Measurements from ENCODE around the gene NFATC2IP.
"Not testable (repeated sequence)": the region's sequence is repeated elsewhere in the genome, so short reads cannot be mapped to it uniquely, and the experiment has no call there.

Gene NFATC2IP

DNA sequence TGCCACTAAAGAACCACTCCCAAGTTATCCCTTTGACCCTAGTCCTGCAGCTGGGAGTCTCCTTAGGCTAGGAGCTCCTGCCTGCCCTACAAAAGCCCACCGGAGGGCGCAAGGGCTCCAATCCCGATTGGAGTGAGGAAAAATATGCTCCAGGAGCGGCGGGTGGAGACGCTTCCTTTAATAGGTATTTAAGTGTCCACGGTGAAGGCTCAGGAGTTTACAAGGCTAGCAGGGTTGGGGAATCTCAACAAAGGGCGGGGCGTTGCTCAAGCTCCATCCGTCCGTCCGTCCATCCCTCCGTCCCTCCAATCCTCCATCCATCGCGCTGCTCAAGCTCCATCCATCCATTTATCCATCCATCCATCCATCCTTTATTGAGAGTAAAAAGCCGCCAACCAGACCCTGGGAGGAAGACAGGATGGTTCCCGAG, 23.3 kb downstream of the NFATC2IP start:
- no peak for DNase-seq (ENCODE audit: low read depth)

GRCh38 chr16:28974437-28975157, 23.9 kb downstream of the NFATC2IP start, which contains the start of gene SPNS1:
Gene SPNS1, plus strand, starts transcription at chr16:28974778. Its CDS starts 374 bp downstream, at chr16:28975152.
- peak; percentile 87 for DNase-seq (ENCODE audit: low read depth)

DNA sequence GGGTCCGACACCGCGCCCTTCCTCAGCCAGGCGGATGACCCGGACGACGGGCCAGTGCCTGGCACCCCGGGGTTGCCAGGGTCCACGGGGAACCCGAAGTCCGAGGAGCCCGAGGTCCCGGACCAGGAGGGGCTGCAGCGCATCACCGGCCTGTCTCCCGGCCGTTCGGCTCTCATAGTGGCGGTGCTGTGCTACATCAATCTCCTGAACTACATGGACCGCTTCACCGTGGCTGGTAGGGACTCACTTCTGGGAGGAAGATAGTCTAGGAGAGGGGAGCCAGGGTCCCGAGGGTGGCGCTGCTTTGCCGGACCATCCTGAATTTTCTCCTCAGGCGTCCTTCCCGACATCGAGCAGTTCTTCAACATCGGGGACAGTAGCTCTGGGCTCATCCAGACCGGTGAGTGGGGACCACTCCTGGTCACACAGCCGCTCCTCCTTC, 24.4 kb downstream of the NFATC2IP start:
- no peak for DNase-seq (ENCODE audit: low read depth)

GRCh38 chr16:28977703-28978662, 27.2 kb downstream of the NFATC2IP start:
- no peak for DNase-seq (ENCODE audit: low read depth)

DNA sequence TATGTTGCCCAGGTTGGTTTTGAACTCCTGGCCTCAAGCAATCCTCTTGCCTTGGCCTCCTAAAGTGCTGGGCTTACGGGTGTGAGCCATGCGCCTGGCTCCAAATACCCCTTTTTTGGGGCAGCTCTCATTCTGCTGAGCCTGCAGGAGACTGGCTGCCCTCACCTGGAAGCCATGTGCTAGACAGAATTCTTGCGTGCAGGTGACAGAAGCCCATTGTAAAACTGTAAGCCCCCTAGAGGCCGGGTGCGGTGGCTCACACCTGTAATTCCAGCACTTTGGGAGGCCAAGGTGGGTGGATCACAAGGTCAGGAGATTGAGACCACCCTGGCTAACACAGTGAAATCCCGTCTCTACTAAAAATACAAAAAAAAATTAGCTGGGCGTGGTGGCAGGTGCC, 29.6 kb downstream of the NFATC2IP start:
- DNase-seq (ENCODE audit: low read depth): not testable (repeated sequence)

GRCh38 chr16:28980929-28981328, 30.2 kb downstream of the NFATC2IP start:
- no peak for DNase-seq (ENCODE audit: low read depth)

DNA sequence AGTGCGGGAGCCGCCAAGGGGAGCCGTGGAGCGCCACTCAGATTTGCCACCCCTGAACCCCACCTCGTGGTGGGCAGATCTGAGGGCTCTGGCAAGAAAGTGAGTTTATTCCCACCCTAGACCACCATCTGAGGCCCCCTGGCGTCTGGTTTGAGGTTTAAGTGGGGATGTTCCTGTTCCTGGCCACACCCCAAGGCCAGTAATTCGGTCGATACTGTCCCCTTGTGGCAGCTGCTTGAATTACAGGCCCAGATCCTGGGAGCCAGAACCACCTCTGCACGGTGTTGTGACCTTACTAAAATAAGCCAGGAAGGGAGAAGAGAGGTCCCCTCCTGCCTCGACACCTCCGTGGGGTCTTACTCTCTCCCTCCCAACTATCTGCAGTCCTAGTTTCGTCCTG, 30.8 kb downstream of the NFATC2IP start:
- peak; percentile 21 for DNase-seq (ENCODE audit: low read depth)

DNA sequence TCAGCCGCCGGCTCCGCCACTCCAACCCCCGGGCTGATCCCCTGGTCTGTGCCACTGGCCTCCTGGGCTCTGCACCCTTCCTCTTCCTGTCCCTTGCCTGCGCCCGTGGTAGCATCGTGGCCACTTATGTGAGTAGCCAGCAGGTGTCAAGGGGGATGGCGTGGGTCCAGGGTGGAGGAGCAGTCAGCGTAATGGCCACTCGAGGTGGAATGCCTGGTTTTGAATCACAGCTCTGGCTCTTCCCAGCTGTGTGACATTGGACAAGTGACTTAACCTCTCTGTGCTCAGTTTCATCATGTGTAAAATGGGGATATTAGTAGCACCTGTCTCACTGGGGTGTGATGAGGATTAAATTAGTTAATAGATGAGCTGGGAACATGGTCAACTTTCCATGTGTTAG, 31.7 kb downstream of the NFATC2IP start:
- DNase-seq (ENCODE audit: low read depth): no peak

- DNase-seq (ENCODE audit: low read depth): no peak
These were observed 32.2 kb downstream of the NFATC2IP start for GRCh38 chr16:28982949-28983348.

DNA sequence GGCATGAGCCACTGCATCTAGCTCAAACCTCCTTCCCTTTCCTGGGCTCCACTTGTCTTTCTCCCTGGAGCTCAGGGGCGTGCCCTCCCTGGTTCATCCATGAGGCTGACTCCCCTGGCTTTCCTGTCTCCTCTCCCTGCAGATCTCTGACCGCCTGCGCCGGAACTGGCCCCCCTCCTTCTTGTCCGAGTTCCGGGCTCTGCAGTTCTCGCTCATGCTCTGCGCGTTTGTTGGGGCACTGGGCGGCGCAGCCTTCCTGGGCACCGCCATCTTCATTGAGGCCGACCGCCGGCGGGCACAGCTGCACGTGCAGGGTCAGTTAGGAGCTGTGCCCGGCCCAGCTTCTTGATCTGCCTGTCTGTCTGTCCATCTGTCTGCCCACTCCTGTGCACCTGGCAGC, 32.9 kb downstream of the NFATC2IP start:
- DNase-seq (ENCODE audit: low read depth): no peak

GRCh38 chr16:28984091-28984490, 33.4 kb downstream of the NFATC2IP start:
- no peak for DNase-seq (ENCODE audit: low read depth)

- DNase-seq (ENCODE audit: low read depth): peak; percentile 70
These were observed 33.9 kb downstream of the NFATC2IP start, which contains the start of gene LAT for GRCh38 chr16:28984619-28985135. Gene LAT, plus strand, starts transcription at chr16:28985052. Its CDS starts 366 bp downstream, at chr16:28985418.

DNA sequence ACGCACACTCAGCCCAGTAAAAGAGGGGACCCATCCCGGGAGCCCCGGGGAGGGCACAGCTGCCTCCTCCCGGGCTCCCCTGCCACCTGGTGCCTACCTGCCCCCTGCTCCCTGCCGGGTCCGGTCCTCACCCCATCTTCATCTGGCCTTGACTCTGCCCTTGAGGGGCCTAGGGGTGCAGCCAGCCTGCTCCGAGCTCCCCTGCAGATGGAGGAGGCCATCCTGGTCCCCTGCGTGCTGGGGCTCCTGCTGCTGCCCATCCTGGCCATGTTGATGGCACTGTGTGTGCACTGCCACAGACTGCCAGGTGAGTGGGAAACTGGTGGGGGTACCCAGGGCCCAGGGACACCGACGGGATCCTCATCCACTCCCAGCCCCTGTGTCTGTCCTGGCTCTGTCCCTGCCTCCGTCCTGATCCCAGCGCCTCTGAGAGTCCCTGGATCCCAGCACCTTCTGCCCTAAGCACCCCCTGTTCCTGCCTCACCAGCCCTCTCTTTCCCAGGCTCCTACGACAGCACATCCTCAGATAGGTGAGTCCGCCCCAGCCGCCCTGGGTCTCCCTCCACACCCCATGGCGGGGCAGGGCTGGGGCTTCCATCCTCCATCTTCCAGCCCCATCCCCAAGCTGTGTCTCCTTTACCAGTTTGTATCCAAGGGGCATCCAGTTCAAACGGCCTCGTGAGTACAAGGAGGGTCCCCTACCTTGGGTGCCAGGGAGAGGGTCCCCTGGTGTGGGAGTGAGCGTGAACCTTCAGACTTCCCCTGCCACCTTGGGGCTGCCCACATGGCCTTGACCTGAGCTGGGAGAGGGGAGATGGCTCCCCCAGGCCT, 34.7 kb downstream of the NFATC2IP start:
- DNase-seq (ENCODE audit: low read depth): no peak

GRCh38 chr16:28986046-28986445, 35.3 kb downstream of the NFATC2IP start:
- DNase-seq (ENCODE audit: low read depth): no peak

GRCh38 chr16:28986492-28986891, 35.8 kb downstream of the NFATC2IP start:
- no peak for DNase-seq (ENCODE audit: low read depth)

DNA sequence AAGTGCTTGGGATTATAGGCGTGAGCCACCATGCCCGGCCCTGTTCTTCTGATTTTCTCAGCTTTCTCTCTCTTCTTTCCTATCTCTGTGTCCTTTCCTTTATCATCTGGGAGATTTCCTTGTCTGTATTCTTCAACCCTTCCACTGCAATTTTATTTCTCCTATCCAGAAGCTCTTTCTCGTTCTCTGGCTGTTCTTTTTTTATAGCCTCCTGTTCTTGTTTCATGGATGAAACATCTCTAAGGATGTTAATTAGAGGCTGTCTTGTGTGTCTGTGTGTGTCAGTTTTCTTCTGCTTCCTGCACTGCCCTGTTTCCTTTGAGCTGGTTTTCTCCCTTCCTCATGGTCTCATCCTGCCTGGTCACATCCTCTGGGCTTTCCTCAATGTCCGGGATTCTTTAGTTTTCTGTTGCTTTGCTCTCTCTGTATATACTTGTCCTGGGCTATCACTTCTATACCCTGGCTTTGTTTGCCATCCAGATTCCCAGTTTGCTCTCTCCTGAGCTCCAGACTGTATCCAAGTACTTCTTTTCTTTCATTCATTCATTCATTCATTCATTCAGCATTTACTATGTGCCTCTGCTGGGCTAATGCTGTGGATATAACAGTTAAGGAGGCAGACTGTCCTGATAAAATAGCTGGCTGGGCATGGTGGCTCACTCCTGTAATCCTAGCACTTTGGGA, 36.6 kb downstream of the NFATC2IP start:
- no peak for DNase-seq (ENCODE audit: low read depth)

GRCh38 chr16:28989363-28989762, 38.6 kb downstream of the NFATC2IP start:
- no peak for DNase-seq (ENCODE audit: low read depth)

DNA sequence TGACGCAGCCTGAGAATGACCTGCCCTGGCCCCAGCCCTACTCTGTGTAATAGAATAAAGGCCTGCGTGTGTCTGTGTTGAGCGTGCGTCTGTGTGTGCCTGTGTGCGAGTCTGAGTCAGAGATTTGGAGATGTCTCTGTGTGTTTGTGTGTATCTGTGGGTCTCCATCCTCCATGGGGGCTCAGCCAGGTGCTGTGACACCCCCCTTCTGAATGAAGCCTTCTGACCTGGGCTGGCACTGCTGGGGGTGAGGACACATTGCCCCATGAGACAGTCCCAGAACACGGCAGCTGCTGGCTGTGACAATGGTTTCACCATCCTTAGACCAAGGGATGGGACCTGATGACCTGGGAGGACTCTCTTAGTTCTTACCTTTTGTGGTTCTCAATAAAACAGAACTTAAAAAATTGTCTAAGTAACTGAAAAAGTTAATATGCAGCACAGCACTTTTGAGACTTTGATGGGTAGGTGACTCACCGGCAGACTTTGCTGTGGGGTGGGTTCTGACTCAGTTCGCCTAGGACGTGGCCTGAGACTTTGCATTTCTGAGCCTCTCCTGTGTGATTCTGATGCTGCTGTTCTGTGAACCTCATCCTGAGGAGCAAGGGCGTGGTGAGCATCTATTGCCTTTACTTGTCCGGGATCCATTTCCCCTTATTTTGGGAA, 39.8 kb downstream of the NFATC2IP start:
- DNase-seq (ENCODE audit: low read depth): peak; percentile 55

GRCh38 chr16:28991687-28992086, 41.0 kb downstream of the NFATC2IP start:
- no peak for DNase-seq (ENCODE audit: low read depth)

DNA sequence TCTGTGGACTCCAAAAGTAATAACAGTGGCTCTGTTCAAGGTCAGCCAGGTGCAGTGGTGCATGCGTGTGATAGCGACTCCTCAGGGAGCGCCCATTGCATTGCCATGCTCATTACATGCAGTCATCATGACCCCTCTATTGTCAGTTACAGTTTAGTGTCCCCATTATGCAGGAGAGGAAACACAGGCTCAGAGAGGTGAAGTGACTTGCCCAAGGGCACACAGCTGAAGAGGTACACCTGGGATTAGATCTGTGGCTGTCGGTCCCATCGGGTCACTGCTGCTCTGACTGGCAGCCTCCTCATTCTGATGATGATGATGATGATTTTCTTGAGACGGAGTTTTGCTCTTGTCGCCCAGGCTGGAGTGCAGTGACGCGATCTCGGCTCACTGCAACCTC, 41.8 kb downstream of the NFATC2IP start:
- DNase-seq (ENCODE audit: low read depth): no peak
